Fibroblast of lung (primary cell): ENCODE data around the gene TCL1B.

Source experiments
- CTCF ChIP-seq, 2 donors: IDR thresholded peaks in 1 of 2; conservative IDR thresholded peaks in 1 of 2; 1 replicate in 1 of 2; 2 replicates in 1 of 2; pipeline ENCODE4 v1.5.1; 2011 to 2012; ENCODE audit warnings: low read length in 2 of 2, control low read depth in 1 of 2, inconsistent platforms in 1 of 2, low read depth in 1 of 2, mild to moderate bottlenecking in 1 of 2
- EZH2 ChIP-seq: IDR thresholded peaks from 2 replicates; pipeline ENCODE4 v1.5.1; 2012; ENCODE audit warnings: low read length, control low read depth, mild to moderate bottlenecking; ENCODE audit errors: missing control alignments

GRCh38 chr14:95657454-95657853 lies 28.8 kb upstream of the TCL1B start:
- TF ChIP-seq CTCF (conservative IDR thresholded peaks at IDR 0.05 in 1 of 2, IDR thresholded peaks at IDR 0.05 in 1 of 2; ENCODE audit: low read depth in 1 of 2, low read length in 2 of 2) (no peak), EZH2 (no peak)
